ENCODE data around the gene PPP1R36. TPM values are rescaled to one million over a fixed set of nuclear protein-coding genes. Genes with fewer than 3 reads are reported as not detected.

Gene PPP1R36
- total RNA-seq, 1 donor from 2014 or later = 0.70 TPM

DNA sequence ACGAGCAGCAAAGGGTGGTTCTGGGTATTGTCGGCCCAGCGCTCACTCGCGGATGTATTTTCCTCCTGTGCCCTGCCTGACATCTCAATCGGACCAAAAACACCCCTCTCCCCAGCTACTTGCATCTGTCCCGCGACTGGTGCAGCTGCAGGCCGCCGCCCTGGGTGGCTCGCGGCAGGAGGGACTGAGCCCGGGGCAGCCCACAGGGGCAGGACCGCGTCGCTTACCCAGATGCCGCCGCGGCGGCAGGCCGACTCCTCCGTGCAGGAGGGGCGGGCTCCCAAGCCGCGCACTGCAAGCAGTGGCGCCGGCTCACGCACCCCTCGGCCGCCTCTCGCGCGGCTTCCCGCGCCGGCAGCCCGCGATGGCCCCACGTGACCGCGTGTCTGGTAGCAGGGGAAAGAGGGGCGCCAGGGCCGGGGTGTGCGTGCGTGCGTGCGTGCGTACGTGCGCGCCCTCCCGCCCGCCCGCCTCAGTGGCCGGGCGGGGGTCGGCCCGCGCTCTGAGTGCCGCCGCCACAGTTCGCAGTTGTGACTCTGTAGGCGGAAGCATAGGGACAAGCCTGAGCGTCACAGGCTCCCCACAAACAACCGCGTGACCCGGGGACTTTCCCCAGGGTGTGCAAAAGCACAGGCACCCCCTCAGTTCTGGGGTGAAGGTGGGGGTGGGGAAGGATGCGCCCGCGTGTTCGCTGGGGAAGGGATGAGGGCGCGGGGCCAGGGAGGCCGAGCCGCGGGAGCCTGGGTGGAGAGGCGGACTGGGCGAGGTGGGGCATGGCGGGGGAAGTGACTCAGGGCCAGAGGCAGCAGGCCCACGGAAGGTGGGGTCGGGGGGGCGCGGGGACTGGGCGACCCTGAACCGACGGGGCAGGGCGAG is 46.1 kb upstream of the PPP1R36 start, which contains the start of gene ZBTB25:
ZBTB25 (minus strand) TSS at position 405 of the 876 bp plus-strand sequence. CDS start 13,305 bp downstream, outside the sequence.
- no peaks in the 10 kb centered on the region for H3K27me3 Mint-ChIP-seq
- peak; percentile 95 for DNase-seq (ENCODE audit: extremely low spot score, unreplicated experiment)

DNA sequence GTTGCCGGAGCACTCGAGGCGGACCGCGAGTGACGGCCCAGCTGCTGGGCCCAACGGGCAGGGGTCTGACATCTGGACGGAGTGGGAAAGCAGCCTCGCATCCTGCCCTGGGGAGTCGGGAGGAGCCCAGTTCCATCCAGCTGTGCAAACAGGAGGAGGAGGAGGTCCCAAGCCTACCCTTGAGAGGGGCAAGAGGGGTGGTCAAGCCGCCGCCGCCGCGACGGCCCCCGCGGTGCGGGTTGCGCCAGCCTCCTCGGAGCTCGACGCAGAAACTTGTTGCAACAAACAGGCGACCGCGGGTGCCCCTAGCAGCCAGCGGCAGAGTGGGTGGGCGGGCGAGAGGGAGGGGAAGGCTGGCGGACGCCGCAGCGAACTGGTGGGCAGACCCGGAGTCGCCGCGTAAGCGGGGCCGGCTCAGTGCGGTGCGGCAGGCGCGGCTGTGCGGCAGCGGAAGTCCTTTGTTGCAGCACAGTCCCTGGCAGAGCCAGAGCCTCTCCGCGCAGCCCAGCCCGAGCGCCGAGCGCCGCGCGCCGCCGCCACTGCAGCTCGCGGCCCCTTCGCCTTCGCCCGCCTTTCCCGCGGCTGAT is 45.4 kb upstream of the PPP1R36 start, which contains the start of gene ZBTB1:
ZBTB1 (plus strand) TSS at position 461 of the 587 bp plus-strand sequence. CDS start 16,735 bp downstream, outside the sequence.
- TF ChIP-seq, protein P1, sequence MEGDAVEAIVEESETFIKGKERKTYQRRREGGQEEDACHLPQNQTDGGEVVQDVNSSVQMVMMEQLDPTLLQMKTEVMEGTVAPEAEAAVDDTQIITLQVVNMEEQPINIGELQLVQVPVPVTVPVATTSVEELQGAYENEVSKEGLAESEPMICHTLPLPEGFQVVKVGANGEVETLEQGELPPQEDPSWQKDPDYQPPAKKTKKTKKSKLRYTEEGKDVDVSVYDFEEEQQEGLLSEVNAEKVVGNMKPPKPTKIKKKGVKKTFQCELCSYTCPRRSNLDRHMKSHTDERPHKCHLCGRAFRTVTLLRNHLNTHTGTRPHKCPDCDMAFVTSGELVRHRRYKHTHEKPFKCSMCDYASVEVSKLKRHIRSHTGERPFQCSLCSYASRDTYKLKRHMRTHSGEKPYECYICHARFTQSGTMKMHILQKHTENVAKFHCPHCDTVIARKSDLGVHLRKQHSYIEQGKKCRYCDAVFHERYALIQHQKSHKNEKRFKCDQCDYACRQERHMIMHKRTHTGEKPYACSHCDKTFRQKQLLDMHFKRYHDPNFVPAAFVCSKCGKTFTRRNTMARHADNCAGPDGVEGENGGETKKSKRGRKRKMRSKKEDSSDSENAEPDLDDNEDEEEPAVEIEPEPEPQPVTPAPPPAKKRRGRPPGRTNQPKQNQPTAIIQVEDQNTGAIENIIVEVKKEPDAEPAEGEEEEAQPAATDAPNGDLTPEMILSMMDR (conservative IDR thresholded peaks at IDR 0.05) = no peak
- H3K27me3 Mint-ChIP-seq = no peaks in the 10 kb centered on the region
- H3K4me1 Mint-ChIP-seq (ENCODE audit: unreplicated experiment) = peaks cover 60% of the 10 kb centered on the region
- H3K27ac Mint-ChIP-seq = peak within 1 kb of the TSS; percentile 95
- peak within 1 kb of the TSS; percentile 98 for H3K4me3 Mint-ChIP-seq
- peak; percentile 87 for DNase-seq (ENCODE audit: extremely low spot score, unreplicated experiment)
- H3K36me3 Mint-ChIP-seq = peaks cover 3% of the 10 kb centered on the region
- no peaks in the 10 kb centered on the region for H3K9me3 Mint-ChIP-seq

More for the DNA sequence above, 46.1 kb upstream of the PPP1R36 start, which contains the start of gene ZBTB25:
- TF ChIP-seq, protein P1 (conservative IDR thresholded peaks at IDR 0.05) = no peak
- peaks cover 3% of the 10 kb centered on the region for H3K36me3 Mint-ChIP-seq
- peak within 1 kb of the TSS; percentile 95 for H3K27ac Mint-ChIP-seq
- H3K9me3 Mint-ChIP-seq = no peaks in the 10 kb centered on the region
- peaks cover 54% of the 10 kb centered on the region for H3K4me1 Mint-ChIP-seq (ENCODE audit: unreplicated experiment)
- H3K4me3 Mint-ChIP-seq = peak within 1 kb of the TSS; percentile 98

DNA sequence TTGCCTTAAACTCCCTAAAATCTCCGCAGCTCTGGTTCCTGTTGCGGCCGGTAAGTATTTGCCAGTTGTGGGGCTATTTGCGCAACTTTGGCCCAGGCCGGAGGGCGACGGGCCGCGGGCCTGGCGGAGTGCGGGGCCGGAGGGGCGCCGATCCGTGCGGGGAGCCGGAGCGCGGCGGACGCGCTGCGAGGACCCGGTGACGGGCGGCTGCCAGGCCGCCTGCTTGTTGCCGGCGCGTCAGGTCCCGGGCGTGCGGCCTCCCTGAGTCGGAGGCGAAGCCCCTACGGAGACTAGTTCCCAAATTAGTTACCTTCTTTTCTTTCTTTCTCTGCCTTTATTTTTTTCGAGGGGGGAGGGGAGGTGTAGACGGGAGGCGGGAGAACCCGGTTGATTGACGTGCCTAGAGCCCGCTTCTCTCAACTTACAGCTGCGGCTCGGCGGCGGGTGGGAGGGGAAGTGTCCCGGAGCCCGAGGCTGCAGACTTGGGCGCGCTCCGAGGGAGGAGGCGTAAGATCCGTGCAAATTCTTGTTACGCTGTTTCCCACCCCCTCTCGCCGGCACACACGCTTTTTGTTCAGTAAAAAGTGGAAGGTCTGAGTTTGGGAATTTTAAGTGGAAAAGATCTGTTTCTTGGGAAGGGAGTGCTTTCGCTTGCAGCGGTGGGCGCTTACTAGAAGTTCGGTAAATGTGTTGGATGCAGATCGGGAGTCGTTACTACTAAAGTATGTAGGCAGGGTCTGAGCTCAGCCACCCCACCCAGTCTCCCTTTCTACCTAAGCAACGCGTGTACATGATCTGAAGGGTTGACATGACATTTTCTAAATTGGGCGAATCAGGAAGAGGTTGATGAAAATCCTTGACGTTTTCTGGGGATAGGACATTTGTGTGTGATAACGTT is 44.6 kb upstream of the PPP1R36 start:
- H3K4me3 Mint-ChIP-seq = peak overlapping the region; percentile 93
- H3K27me3 Mint-ChIP-seq = no peaks in the 10 kb centered on the region
- H3K36me3 Mint-ChIP-seq = peaks cover 3% of the 10 kb centered on the region

DNA sequence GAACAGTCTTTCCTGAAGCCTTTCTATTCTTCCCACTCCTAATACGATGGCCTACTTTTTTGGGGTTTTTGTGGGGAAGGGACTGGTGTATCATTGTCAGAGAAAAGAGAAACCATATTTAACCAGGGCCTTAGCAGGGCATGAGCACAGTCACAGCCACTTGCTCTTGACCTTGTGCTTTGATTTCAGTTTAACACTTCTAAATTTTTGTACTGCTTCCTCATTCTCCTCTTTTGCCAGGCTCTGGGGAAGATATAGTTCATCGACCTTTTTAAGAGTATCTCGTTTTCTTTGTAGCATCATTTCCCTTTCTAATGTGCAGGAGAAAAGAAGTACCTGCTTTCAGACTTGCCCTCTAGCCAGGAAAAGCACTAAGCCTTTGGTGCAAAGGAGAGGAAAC is 43.0 kb upstream of the PPP1R36 start:
- Mint-ChIP-seq H3K27me3 (no peaks in the 10 kb centered on the region), H3K9me3 (no peaks in the 10 kb centered on the region), H3K27ac (peak overlapping the region; percentile 74), H3K4me3 (peak overlapping the region; percentile 93), H3K36me3 (peaks cover 3% of the 10 kb centered on the region), H3K4me1 (ENCODE audit: unreplicated experiment) (peaks cover 63% of the 10 kb centered on the region)
- TF ChIP-seq, protein P1 (conservative IDR thresholded peaks at IDR 0.05) = no peak
- no peak for DNase-seq (ENCODE audit: extremely low spot score, unreplicated experiment)

More for the DNA sequence above, 44.6 kb upstream of the PPP1R36 start:
- H3K27ac Mint-ChIP-seq = peak overlapping the region; percentile 95
- H3K4me1 Mint-ChIP-seq (ENCODE audit: unreplicated experiment) = peaks cover 56% of the 10 kb centered on the region
- peak; percentile 86 for DNase-seq (ENCODE audit: extremely low spot score, unreplicated experiment)
- TF ChIP-seq, protein P1 (conservative IDR thresholded peaks at IDR 0.05) = no peak
- H3K9me3 Mint-ChIP-seq = no peaks in the 10 kb centered on the region
